Stimulated activated CD4-positive, alpha-beta T cell treated with anti-CD3 and anti-CD28 coated beads, Interleukin-12 subunit alpha, Interleukin-12 subunit beta, amount 100 ng/mL, for 48 hours (primary cell): ENCODE results near the gene UTP15.

Experiments
- DNase-seq, 3 donors: peaks; one replicate each; pipeline ENCODE4 v3.0.0-alpha.2; 2020; ENCODE audit warnings: low read depth in 2 of 3, low spot score in 1 of 3

UTP15 gene

GRCh38 chr5:73565139-73565968 lies at the start of gene UTP15, which contains the start of gene ANKRA2:
Gene UTP15, plus strand, starts transcription at chr5:73565743. Its CDS starts 1,602 bp downstream, at chr5:73567345.
Gene ANKRA2, minus strand, starts transcription at chr5:73565639. Its CDS starts 2,758 bp downstream, at chr5:73562881.
- peak; percentile 95 to 99 (median 99) for DNase-seq

- peak; percentile 44 to 83 (median 63) for DNase-seq
Measured at GRCh38 chr5:73519531-73520283, 45.8 kb upstream of the UTP15 start.

- DNase-seq = no peak
Measured at GRCh38 chr5:73522989-73523388, 42.6 kb upstream of the UTP15 start.

- DNase-seq = no peak
Measured at GRCh38 chr5:73523861-73524260, 41.7 kb upstream of the UTP15 start.

GRCh38 chr5:73525606-73526203 lies 39.8 kb upstream of the UTP15 start:
- no peak for DNase-seq

GRCh38 chr5:73528248-73528647 lies 37.3 kb upstream of the UTP15 start:
- no peak for DNase-seq

GRCh38 chr5:73529081-73529480 lies 36.5 kb upstream of the UTP15 start:
- DNase-seq = no peak

GRCh38 chr5:73531356-73531755 lies 34.2 kb upstream of the UTP15 start:
- no peak for DNase-seq

- no peak for DNase-seq
Measured at GRCh38 chr5:73532195-73532594, 33.3 kb upstream of the UTP15 start.

GRCh38 chr5:73534011-73534644 lies 31.4 kb upstream of the UTP15 start:
- no peak for DNase-seq

GRCh38 chr5:73534971-73535370 lies 30.6 kb upstream of the UTP15 start:
- no peak for DNase-seq

- no peak for DNase-seq
Measured at GRCh38 chr5:73539730-73540129, 25.8 kb upstream of the UTP15 start.

- no peak for DNase-seq
Measured at GRCh38 chr5:73540192-73540591, 25.4 kb upstream of the UTP15 start.

- DNase-seq = no peak
Measured at GRCh38 chr5:73542020-73542419, 23.5 kb upstream of the UTP15 start.

- DNase-seq = no peak
Measured at GRCh38 chr5:73544429-73545402, 20.8 kb upstream of the UTP15 start.

- no peak for DNase-seq
Measured at GRCh38 chr5:73545403-73545779, 20.2 kb upstream of the UTP15 start.

GRCh38 chr5:73550016-73550415 lies 15.5 kb upstream of the UTP15 start:
- DNase-seq = no peak

- DNase-seq = no peak
Measured at GRCh38 chr5:73552642-73553041, 12.9 kb upstream of the UTP15 start.

GRCh38 chr5:73558950-73559349 lies 6.6 kb upstream of the UTP15 start:
- no peak for DNase-seq

GRCh38 chr5:73564018-73564417 lies 1.5 kb upstream of the UTP15 start:
- no peak for DNase-seq
